ENCODE results near the gene SHROOM2. TPM values are rescaled to one million over a fixed set of nuclear protein-coding genes. Genes with fewer than 3 reads are reported as not detected.

Gene SHROOM2
- total RNA-seq, 1 donor from 2014 or later = 9.6 TPM

- H3K4me1 ChIP-seq = no peaks in the 10 kb centered on the region
- H3K27ac ChIP-seq = no peak overlapping the region
- no peaks in the 10 kb centered on the region for H3K27me3 ChIP-seq
- no peak for TF ChIP-seq CTCF (IDR thresholded peaks at IDR 0.05)
- intact Hi-C loops (cut with DNase I) = no loop called here
- no peaks in the 10 kb centered on the region for H3K36me3 ChIP-seq
- H3K4me3 ChIP-seq = no peak overlapping the region
- ATAC-seq (no peak), DNase-seq (no peak)
- H3K9me3 ChIP-seq = no peaks in the 10 kb centered on the region
Measured at GRCh38 chrX:9890681-9891091, 104.5 kb downstream of the SHROOM2 start.

GRCh38 chrX:9895225-9895912, 109.1 kb downstream of the SHROOM2 start:
- ATAC-seq (no peak), DNase-seq (no peak)
- Histone ChIP-seq H3K27ac (no peak overlapping the region), H3K4me1 (no peaks in the 10 kb centered on the region), H3K9me3 (no peaks in the 10 kb centered on the region), H3K36me3 (no peaks in the 10 kb centered on the region), H3K27me3 (no peaks in the 10 kb centered on the region), H3K4me3 (no peak overlapping the region)
- no peak for TF ChIP-seq CTCF (IDR thresholded peaks at IDR 0.05)
- intact Hi-C loops (cut with DNase I) = no loop called here

- Histone ChIP-seq H3K27ac (no peak overlapping the region), H3K4me3 (no peak overlapping the region), H3K4me1 (no peaks in the 10 kb centered on the region), H3K36me3 (no peaks in the 10 kb centered on the region), H3K27me3 (no peaks in the 10 kb centered on the region), H3K9me3 (no peaks in the 10 kb centered on the region)
- intact Hi-C loops (cut with DNase I) = no loop called here
- ATAC-seq (no peak), DNase-seq (no peak)
- TF ChIP-seq CTCF (IDR thresholded peaks at IDR 0.05) = no peak
Measured at GRCh38 chrX:9897761-9898161, 111.5 kb downstream of the SHROOM2 start.

GRCh38 chrX:9899640-9900111, 113.4 kb downstream of the SHROOM2 start:
- Histone ChIP-seq H3K4me1 (no peaks in the 10 kb centered on the region), H3K27ac (no peak overlapping the region), H3K9me3 (no peaks in the 10 kb centered on the region), H3K27me3 (no peaks in the 10 kb centered on the region), H3K36me3 (no peaks in the 10 kb centered on the region), H3K4me3 (no peak overlapping the region)
- intact Hi-C loops (cut with DNase I) = no loop called here
- DNase-seq (no peak), ATAC-seq (no peak)
- no peak for TF ChIP-seq CTCF (IDR thresholded peaks at IDR 0.05)

GRCh38 chrX:9902656-9903055, 116.4 kb downstream of the SHROOM2 start:
- Histone ChIP-seq H3K27me3 (no peaks in the 10 kb centered on the region), H3K27ac (no peak overlapping the region), H3K9me3 (no peaks in the 10 kb centered on the region), H3K4me3 (no peak overlapping the region), H3K4me1 (no peaks in the 10 kb centered on the region), H3K36me3 (no peaks in the 10 kb centered on the region)
- DNase-seq (no peak), ATAC-seq (no peak)
- TF ChIP-seq CTCF (IDR thresholded peaks at IDR 0.05) = no peak
- intact Hi-C loops (cut with DNase I) = no loop called here

- no peak for TF ChIP-seq CTCF (IDR thresholded peaks at IDR 0.05)
- Histone ChIP-seq H3K4me1 (no peaks in the 10 kb centered on the region), H3K36me3 (no peaks in the 10 kb centered on the region), H3K27ac (no peak overlapping the region), H3K27me3 (no peaks in the 10 kb centered on the region), H3K4me3 (no peak overlapping the region), H3K9me3 (no peaks in the 10 kb centered on the region)
- intact Hi-C loops (cut with DNase I) = no loop called here
- no peak for ATAC-seq
- DNase-seq = no peak
Measured at GRCh38 chrX:9903146-9903545, 116.9 kb downstream of the SHROOM2 start.

Data from upper lobe of right lung (tissue), 1 donor.